Right lobe of liver (tissue), 4 donors: ENCODE results near the gene LCP2.

Experiments used
- POLR2A ChIP-seq: fragments of 450-650 bp; IDR thresholded peaks from one replicate; pipeline ENCODE4 v1.6.1; 2017; ENCODE audit warnings: antibody characterized with exemption, mild to moderate bottlenecking
- TF ChIP-seq, protein P1 (sequence below), 4 donors: fragments of 200-600 bp in 3 of 4; fragments of 450-650 bp in 1 of 4; IDR thresholded peaks; one replicate each; pipeline versions ENCODE4 v1.5.1 to v1.8.0; 2016 to 2022; ENCODE audit warnings: antibody characterized with exemption in 4 of 4, mild to moderate bottlenecking in 2 of 4
- donor health status: DM: no; HTN: no; CAD: no.
- donor health status: DM: no; HTN: no; CAD: no.
- donor health status: DM: no; HTN: yes; CAD: no.

DNA sequence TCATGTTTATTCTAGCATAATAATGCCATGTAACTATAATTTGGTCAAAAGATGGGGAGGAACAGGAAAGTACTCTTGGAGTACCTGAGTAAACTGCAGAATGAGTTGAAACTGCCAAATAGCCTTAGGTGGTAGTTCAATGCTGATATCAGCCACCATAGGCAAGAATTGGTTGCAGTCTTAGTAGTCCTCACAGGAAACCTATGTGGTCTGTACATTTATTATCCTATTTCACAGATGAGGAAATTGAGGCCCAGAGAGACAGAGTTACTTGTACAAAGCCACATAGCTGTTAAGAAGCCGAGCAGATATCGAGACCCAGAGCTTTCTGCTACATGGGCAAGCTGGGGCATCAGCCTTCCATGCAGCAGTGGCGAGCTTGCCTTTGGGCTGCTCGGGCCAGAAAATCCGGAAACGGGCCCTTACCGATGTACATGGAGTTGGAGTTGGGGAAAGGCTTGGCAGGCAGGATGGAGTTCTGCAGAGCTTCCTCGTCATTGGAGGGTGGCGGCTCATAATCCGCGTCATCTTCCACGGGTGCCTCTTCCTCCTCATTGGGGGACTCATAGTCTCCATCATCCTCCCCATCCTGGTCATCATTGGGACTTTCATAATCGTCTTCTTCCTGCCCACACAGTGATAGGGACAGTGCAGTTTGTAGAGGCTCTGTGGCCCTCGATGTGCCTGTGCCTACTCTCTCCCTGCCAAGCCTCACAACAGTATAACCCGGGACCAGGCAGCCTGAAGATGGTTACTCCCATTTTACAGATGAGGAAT is 27.1 kb downstream of the LCP2 start:
- TF ChIP-seq, protein P1, sequence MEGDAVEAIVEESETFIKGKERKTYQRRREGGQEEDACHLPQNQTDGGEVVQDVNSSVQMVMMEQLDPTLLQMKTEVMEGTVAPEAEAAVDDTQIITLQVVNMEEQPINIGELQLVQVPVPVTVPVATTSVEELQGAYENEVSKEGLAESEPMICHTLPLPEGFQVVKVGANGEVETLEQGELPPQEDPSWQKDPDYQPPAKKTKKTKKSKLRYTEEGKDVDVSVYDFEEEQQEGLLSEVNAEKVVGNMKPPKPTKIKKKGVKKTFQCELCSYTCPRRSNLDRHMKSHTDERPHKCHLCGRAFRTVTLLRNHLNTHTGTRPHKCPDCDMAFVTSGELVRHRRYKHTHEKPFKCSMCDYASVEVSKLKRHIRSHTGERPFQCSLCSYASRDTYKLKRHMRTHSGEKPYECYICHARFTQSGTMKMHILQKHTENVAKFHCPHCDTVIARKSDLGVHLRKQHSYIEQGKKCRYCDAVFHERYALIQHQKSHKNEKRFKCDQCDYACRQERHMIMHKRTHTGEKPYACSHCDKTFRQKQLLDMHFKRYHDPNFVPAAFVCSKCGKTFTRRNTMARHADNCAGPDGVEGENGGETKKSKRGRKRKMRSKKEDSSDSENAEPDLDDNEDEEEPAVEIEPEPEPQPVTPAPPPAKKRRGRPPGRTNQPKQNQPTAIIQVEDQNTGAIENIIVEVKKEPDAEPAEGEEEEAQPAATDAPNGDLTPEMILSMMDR (IDR thresholded peaks at IDR 0.05), result no peak
- no peak for TF ChIP-seq POLR2A
